Effector memory CD4-positive, alpha-beta T cell (primary cell): ENCODE measurements around the gene MAP2K3.
A peak's percentile ranks its signal among the peaks of the same experiment; 100 is the strongest.

Experiments used
- DNase-seq, 3 donors: peaks; one replicate each; pipeline ENCODE4 v3.0.0-alpha.2; 2020
- H3K27ac ChIP-seq: 2 replicates; pipeline ENCODE4 v1.7.0; 2013; ENCODE audit warnings: mild to moderate bottlenecking, low read length, moderate library complexity; ENCODE audit not compliant: insufficient read depth, poor library complexity, severe bottlenecking
- H3K27me3 ChIP-seq: replicated peaks from 2 replicates; pipeline ENCODE4 v1.7.0; 2013; ENCODE audit warnings: mild to moderate bottlenecking, low read length; ENCODE audit not compliant: insufficient read depth, control insufficient read depth, poor library complexity, severe bottlenecking
- H3K36me3 ChIP-seq: 2 replicates; pipeline ENCODE4 v1.7.0; 2013; ENCODE audit warnings: mild to moderate bottlenecking, low read length, moderate library complexity; ENCODE audit not compliant: control insufficient read depth, insufficient read depth
- H3K4me1 ChIP-seq: 2 replicates; pipeline ENCODE4 v1.7.0; 2013; ENCODE audit warnings: low read length, mild to moderate bottlenecking; ENCODE audit not compliant: control insufficient read depth, insufficient read depth, poor library complexity, severe bottlenecking
- H3K4me3 ChIP-seq: 2 replicates; pipeline ENCODE4 v1.7.0; 2013; ENCODE audit warnings: low read length, low read depth, mild to moderate bottlenecking; ENCODE audit not compliant: insufficient read depth, poor library complexity, severe bottlenecking
- H3K9me3 ChIP-seq: 2 replicates; pipeline ENCODE4 v1.7.0; 2013; ENCODE audit warnings: mild to moderate bottlenecking, low read length, moderate library complexity; ENCODE audit not compliant: control insufficient read depth

Gene MAP2K3

DNA sequence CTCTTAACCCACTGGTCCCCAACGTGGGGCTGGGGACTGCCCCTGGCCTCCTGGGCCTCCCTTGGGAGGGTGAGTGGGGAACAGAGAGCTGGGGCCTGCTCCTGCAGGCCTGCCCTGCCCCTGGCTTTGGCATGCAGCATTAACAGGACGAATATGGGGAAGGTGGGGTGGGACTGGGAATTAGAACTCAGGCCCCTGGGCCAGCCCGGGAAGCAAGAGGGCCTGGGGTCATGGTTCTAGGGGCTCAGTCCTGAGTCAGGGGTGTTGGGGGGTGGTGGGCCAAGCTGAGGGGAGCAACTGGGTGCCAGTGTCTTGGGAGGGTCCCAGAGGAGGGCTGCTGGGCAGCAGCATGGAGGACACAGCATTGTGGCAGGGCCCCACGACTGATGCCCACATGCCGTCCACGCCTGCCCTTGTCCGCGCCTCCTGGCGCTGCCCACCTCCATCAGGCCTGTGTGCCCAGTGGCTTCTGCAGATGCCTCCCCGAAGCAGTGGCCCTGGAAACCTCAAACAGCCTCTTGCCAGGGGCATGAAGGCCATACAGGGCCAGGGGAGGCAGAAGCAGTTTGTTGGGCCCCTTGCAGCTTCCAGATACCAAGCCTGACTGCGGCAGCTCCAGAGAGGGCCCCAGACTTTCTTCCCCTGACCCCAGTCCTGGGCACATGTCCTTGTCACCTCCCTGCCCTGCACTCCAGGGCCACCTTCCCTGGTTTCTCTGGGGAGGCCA is 4.8 kb downstream of the MAP2K3 start:
- Histone ChIP-seq H3K36me3 (no peaks in the 10 kb centered on the region), H3K4me1 (peaks cover 34% of the 10 kb centered on the region), H3K27ac (peak overlapping the region; percentile 90), H3K4me3 (no peak overlapping the region), H3K27me3 (no peaks in the 10 kb centered on the region), H3K9me3 (no peaks in the 10 kb centered on the region)
- DNase-seq, result no peak

DNA sequence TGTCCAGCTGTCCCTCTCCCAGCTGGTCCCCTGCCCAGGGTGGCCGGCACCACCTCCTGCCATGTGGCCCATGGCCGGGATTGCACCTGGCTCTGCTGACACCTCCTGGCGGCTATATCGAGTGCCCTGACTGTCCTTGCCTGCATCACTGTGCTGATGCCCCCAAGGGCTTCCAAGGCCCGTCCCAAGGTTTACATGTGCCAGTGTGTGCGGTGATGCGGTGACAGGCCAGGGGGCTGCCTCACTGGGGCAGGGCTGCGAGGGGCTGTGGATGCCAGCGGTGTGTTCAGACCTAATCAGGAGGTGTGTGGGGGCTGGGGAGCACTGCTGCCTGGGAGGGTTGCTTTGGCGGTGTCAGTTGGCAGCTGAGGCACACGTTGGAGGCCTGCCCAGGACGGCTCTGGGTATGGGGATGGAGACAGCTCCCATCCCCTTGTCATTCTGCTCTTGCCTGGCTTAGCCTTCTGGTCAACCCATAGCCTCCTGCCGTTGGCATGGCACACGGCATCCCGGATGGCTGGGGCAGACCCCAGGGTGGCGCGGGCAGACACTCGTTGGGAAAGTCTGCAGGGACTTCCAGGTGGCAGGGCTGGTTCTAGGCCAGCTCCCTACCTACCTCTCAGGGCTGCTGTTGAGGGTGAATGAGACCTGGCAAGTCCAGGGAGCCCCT is 5.5 kb downstream of the MAP2K3 start:
- H3K27ac ChIP-seq, result peak overlapping the region; percentile 28
- H3K4me3 ChIP-seq, result no peak overlapping the region
- H3K4me1 ChIP-seq, result peaks cover 34% of the 10 kb centered on the region
- H3K27me3 ChIP-seq, result no peaks in the 10 kb centered on the region
- no peaks in the 10 kb centered on the region for H3K36me3 ChIP-seq
- no peaks in the 10 kb centered on the region for H3K9me3 ChIP-seq
- DNase-seq, result no peak

DNA sequence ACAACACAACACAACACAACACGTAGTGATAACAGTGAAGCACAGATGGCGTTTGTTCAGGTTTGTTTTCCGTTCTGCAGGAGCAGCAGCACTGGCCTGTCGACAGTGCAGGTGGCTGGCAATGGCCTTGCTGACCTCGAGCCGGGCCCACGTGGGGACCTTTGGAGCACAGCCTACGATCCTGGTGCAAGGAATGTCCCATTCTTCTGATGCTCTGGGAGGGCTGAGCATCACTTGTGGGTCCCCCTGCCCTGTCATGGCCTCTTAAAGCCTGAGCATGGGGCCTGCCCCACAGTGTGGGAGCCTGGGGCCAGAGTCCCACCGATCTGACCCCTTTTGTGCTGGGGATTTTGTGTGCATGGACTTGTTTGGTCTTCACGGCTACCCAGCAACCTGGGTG is 6.8 kb downstream of the MAP2K3 start:
- Histone ChIP-seq H3K27me3 (no peaks in the 10 kb centered on the region), H3K9me3 (no peaks in the 10 kb centered on the region), H3K36me3 (no peaks in the 10 kb centered on the region), H3K4me1 (peaks cover 29% of the 10 kb centered on the region), H3K27ac (no peak overlapping the region), H3K4me3 (no peak overlapping the region)
- no peak for DNase-seq

DNA sequence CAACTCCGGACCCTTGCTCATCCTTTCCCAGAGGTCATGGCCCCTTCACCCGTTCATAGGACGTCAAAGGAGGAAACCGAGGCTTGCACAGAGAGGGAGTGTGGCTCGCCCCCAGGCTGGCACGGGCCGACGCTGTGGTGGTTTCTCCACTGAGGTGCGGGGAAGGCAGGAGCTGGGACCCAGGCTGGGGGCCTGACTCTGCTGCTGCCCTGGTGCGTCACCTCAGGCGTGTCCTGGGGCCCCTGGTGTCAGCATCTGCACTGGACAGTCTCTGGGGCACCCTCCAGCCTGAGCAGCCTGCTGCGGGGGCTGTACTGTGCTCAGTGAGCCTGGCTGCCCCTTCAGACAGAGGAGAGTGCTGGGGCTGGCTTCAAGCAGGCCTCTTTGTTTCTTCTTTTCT is 7.4 kb downstream of the MAP2K3 start:
- no peak for DNase-seq
- no peak overlapping the region for H3K4me3 ChIP-seq
- H3K36me3 ChIP-seq, result no peaks in the 10 kb centered on the region
- H3K4me1 ChIP-seq, result peaks cover 24% of the 10 kb centered on the region
- no peaks in the 10 kb centered on the region for H3K9me3 ChIP-seq
- no peak overlapping the region for H3K27ac ChIP-seq
- no peaks in the 10 kb centered on the region for H3K27me3 ChIP-seq

DNA sequence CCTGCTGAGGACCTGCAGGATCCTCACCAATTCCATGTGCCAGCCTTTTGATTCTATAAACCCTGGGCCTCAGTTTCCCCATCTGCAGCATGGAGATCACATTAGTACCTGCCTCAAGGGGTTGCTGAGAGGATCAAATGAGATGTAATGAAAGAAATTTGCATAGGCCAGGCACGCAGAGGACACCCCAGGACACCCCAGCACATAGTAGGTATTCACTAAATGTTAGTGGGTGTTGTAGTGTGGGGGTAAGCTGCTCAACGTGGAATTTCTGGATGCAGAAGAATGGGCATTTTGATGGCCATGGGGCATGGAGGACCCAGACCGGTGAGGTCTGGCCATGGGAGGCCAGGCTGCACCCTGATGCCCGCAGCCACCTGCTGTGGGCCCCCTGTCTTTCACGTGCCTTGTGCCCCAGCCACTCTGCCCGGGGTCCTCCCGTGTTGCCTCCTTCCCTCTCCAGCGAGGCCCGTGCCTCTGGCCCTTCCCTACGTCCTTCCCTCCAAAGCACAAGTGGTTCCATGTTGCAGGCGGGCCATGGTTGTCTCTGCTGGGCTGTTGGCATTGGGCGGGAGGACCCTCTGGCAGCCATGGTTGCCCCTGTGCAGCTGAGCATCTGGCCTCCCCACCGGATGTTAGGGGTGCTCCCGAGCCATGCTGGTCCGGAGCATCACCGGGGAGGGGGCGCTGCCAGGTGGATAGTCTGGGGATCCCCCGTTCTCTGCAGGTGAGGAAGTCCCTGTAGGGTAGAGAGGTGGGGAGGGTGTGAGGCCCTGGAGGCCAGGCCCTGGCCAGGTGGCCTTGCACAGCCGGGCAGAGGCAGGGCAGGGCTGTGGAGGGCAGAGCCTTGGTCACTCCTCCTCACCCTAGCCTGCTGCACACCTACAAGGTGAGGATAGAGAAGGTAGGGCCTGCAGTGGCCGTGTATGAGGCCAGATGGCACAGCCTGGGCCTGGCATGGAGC is 8.6 kb downstream of the MAP2K3 start:
- no peak for DNase-seq
- H3K27ac ChIP-seq, result no peak overlapping the region
- peaks cover 14% of the 10 kb centered on the region for H3K4me1 ChIP-seq
- no peaks in the 10 kb centered on the region for H3K27me3 ChIP-seq
- H3K4me3 ChIP-seq, result no peak overlapping the region
- H3K36me3 ChIP-seq, result peaks cover 2% of the 10 kb centered on the region
- H3K9me3 ChIP-seq, result no peaks in the 10 kb centered on the region

- H3K4me3 ChIP-seq, result no peak overlapping the region
- H3K27me3 ChIP-seq, result no peaks in the 10 kb centered on the region
- H3K4me1 ChIP-seq, result peaks cover 7% of the 10 kb centered on the region
- H3K27ac ChIP-seq, result no peak overlapping the region
- DNase-seq, result no peak
- H3K36me3 ChIP-seq, result peaks cover 8% of the 10 kb centered on the region
- no peaks in the 10 kb centered on the region for H3K9me3 ChIP-seq
Measured at GRCh38 chr17:21293831-21294210, 9.3 kb downstream of the MAP2K3 start.

DNA sequence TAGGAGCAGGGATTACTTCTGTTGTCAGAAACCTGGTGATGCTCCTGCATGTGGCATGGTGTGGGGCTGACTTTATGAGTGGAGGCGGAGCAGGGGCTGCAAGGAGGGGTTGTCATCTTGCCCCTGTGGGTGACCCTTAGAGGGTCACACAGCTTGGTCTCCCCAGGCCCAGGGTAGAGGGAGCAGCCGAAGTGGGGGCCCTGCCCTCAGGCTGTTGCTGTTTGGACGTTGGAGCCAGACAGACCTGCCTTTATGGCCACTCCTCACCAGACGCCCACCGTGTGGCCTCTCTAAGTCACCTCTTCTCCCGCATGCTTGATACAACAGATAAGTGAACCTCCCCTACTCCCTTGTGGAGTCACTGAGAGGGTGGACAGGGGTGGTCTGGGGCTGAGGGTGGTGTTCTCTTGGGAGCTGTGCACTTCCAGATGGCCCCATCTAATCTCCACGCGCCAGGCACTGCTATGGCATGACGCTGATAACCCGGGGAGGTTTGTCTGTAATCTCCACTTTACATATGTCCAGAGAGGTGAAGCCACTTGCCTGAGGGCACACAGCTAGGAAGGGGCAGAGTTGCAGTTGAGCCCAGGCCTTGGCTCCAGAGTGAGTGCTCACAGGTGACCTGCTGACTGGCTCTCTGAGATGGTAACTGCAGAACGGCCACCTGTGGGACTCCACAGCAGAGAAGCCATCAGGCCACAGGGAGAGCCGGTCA is 10.0 kb downstream of the MAP2K3 start:
- Histone ChIP-seq H3K27me3 (no peaks in the 10 kb centered on the region), H3K9me3 (no peaks in the 10 kb centered on the region), H3K4me1 (peaks cover under 1% of the 10 kb centered on the region), H3K27ac (no peak overlapping the region), H3K36me3 (peaks cover 15% of the 10 kb centered on the region), H3K4me3 (no peak overlapping the region)
- DNase-seq, result no peak

- Histone ChIP-seq H3K4me1 (no peaks in the 10 kb centered on the region), H3K27ac (no peak overlapping the region), H3K9me3 (no peaks in the 10 kb centered on the region), H3K27me3 (no peaks in the 10 kb centered on the region), H3K4me3 (no peak overlapping the region), H3K36me3 (peaks cover 21% of the 10 kb centered on the region)
- no peak for DNase-seq
Measured at GRCh38 chr17:21295036-21295952, 10.8 kb downstream of the MAP2K3 start.
